ENCODE measurements around the gene TYW1. TPM values are rescaled to one million over a fixed set of nuclear protein-coding genes. Genes with fewer than 3 reads are reported as not detected.
"Not testable (repeated sequence)": the region's sequence is repeated elsewhere in the genome, so short reads cannot be mapped to it uniquely, and the experiment has no call there.

Gene TYW1
- total and polyA plus RNA-seq, 5 experiments from 2014 or later, result 21.4 to 27.5 (median 24.7) TPM

- Mint-ChIP-seq H3K36me3 (peaks cover 8 to 22% (median 12%) of the 10 kb centered on the region in 3 donors), H3K4me1 (peaks cover 5 to 10% (median 9%) of the 10 kb centered on the region in 4 donors), H3K4me3 (peak overlapping the region in 1 of 10 donors; percentile 22), H3K27ac (peak overlapping the region in 7 of 10 donors; percentile 6 to 50 (median 25))
- H3K27me3 Mint-ChIP-seq, POLR2A ChIA-PET, H3K9me3 Mint-ChIP-seq: not testable (repeated sequence)
- ATAC-seq, result peak in 1 of 2 donors; percentile 43
- DNase-seq, result peak in 4 of 10 donors; percentile 17 to 28 (median 24)
Observed at GRCh38 chr7:67260166-67260586, 263.5 kb downstream of the TYW1 start.

DNA sequence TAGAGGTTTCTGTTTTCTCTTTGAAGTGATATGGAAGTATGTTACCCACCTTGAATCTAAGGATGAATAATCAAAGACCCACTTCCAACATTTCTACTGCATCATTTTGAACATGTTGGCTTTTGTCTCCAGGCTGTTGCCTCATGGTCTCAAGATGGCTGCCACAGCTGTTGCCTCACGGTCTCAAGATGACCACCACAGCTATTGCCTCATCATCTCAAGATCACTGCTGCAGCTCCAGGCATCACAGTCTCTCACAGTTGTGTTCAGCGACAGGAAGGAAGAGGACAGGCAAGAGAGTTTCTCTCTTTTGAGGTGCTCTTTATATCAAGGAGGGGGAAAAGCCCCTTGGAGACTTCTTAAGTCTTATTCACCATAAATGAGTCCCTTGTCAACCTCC, 267.4 kb downstream of the TYW1 start:
- H3K4me3 Mint-ChIP-seq, H3K4me1 Mint-ChIP-seq, H3K9me3 Mint-ChIP-seq, H3K27ac Mint-ChIP-seq, H3K27me3 Mint-ChIP-seq, DNase-seq, POLR2A ChIA-PET, ATAC-seq: not testable (repeated sequence)
- peaks cover 8 to 28% (median 13%) of the 10 kb centered on the region in 3 donors for H3K36me3 Mint-ChIP-seq

DNA sequence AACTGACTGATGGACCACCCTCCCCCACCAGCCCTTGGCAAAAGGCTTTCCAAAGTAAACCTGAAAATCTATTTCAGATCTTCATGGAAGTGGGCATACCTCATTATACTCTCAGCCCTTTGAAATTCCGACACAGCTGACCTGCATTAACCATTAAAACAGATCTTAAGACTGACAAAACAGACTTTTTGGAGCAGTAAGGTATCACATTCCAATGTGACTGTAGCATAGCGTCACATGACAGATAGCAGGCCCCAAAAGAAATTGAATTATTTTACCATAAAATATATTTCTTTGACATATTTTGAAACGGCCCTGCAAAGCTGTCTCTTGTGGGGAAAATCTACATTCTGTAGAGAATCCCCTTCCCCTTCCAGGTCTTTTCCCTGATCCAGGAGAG, 269.4 kb downstream of the TYW1 start:
- H3K4me1 Mint-ChIP-seq, ATAC-seq, H3K27me3 Mint-ChIP-seq, H3K4me3 Mint-ChIP-seq, H3K27ac Mint-ChIP-seq, H3K9me3 Mint-ChIP-seq, POLR2A ChIA-PET, DNase-seq: not testable (repeated sequence)
- H3K36me3 Mint-ChIP-seq, result peaks cover 8 to 24% (median 13%) of the 10 kb centered on the region in 3 donors

DNA sequence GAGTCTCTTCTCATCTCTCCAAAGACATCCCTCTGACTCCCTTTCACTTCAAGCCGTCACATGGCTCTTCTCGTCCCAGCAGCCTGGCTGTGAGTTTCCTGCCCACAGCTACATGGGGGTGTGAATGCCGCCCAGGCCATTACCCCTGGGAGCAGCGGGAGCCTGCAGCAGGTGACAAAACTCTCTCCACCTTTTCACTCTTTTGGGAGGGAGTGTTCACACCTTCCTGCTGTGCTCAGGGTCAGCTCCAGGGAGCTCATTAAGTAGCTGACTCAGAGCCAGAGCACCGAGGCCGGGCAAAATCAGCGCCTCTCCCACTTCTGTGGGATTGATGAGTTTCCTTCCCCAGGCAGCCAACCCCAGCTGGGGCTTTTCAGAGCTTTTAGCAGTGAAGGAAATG, 271.3 kb downstream of the TYW1 start:
- Mint-ChIP-seq H3K9me3 (peaks cover 0 to 2% (median 0%) of the 10 kb centered on the region in 9 donors), H3K4me3 (no peak overlapping the region), H3K27ac (no peak overlapping the region), H3K36me3 (peaks cover 8 to 19% (median 17%) of the 10 kb centered on the region in 3 donors), H3K27me3 (no peaks in the 10 kb centered on the region), H3K4me1 (peaks cover 0 to 2% (median under 1%) of the 10 kb centered on the region in 4 donors)
- POLR2A ChIA-PET, result no interaction called here
- DNase-seq (no peak), ATAC-seq (no peak)

GRCh38 chr7:67269916-67270315, 273.3 kb downstream of the TYW1 start:
- H3K27me3 Mint-ChIP-seq, ATAC-seq, H3K4me1 Mint-ChIP-seq, DNase-seq, H3K4me3 Mint-ChIP-seq, H3K36me3 Mint-ChIP-seq, H3K27ac Mint-ChIP-seq, H3K9me3 Mint-ChIP-seq: not testable (repeated sequence)
- POLR2A ChIA-PET, result interaction anchor here (0.7 kb wide), 1 partner anchor 240 kb away, joined by 3 read pairs; no protein-coding TSS in a partner anchor

Small RNAs within 50 kb of the gene (microRNA-seq; reads per million reads assigned to microRNA genes)
- not detected for gene MIR4650-1 (ENCODE audit: borderline microRNAs expressed)

Other genes starting within 250 kb of the TYW1 start
- gene TMEM248, start 75.6 kb upstream of the TYW1 start, total RNA-seq, result 10 to 100 TPM; 92.2 to 97.1 TPM
- gene TMEM248, start 75.6 kb upstream of the TYW1 start, polyA plus RNA-seq, result 100 to 1,000 TPM in 2 of 3 donors, 10 to 100 TPM in 1; 93.5 to 113 (median 103) TPM
- 100 to 1,000 TPM in 1 of 2 experiments, 10 to 100 TPM in 1; 95.7 to 102 TPM for gene SBDS, start 1.2 kb upstream of the TYW1 start, total RNA-seq
- 10 to 100 TPM; 65.1 to 82.1 (median 75.7) TPM for gene SBDS, start 1.2 kb upstream of the TYW1 start, polyA plus RNA-seq

Measured in naive thymus-derived CD8-positive, alpha-beta T cell (primary cell).